Epithelial cell of esophagus (primary cell): ENCODE results near the gene PSMG4.
A peak's percentile ranks its signal among the peaks of the same experiment; 100 is the strongest.

Experiments used
- DNase-seq: peaks from one replicate; pipeline ENCODE4 v3.0.0; 2010; ENCODE audit warnings: low read depth
- H3K4me3 ChIP-seq: 2 replicates; pipeline ENCODE4 v1.5.1; 2011; ENCODE audit warnings: mild to moderate bottlenecking, low read length, control low read depth
- TF ChIP-seq, protein P1 (sequence below): IDR thresholded peaks from 2 replicates; pipeline ENCODE4 v1.5.1; 2011; ENCODE audit warnings: low read depth, mild to moderate bottlenecking, low read length, control low read depth, inconsistent platforms; ENCODE audit not compliant: insufficient read depth; ENCODE audit errors: missing control alignments

Gene PSMG4

DNA sequence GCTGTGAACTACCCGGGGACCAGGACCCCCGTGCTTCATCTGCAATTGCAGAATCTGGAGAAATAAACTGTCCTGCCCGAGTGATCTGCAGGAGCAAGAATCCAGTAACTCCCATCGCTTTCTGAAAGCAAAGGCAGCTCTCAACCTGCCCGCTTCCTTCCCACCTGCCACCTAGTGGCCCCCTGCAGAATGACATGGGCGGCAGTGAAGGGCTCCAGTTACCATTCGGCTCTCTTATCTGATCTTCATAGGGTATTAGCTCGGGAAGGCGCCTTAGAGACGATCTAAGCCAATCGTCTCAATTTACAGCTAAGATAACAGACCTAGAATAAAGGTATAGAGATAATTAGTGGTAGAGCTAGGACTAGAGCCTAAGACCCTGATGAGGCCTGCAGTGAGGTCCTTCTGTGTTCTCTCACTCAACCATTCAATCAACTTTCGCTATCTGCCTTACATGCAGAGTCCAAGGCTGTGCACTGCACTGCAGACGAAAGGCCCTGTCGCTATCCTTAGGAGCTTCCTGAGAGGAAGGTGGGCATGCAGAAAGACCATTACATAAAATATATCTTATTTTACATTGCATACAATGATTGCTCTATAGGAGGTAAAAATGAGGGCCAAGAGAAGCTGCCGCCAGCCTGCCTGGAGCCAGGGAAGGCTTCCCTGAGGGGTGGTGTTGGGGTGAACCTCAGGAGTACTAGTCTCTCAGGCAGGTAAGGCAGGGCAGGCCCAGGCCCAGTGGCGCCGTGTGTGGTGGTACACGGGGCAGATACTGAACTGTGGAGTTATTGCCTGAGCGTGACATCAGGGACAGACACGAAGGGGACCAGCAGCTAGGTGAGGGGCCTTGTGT, 7.1 kb upstream of the PSMG4 start:
- TF ChIP-seq, protein P1, sequence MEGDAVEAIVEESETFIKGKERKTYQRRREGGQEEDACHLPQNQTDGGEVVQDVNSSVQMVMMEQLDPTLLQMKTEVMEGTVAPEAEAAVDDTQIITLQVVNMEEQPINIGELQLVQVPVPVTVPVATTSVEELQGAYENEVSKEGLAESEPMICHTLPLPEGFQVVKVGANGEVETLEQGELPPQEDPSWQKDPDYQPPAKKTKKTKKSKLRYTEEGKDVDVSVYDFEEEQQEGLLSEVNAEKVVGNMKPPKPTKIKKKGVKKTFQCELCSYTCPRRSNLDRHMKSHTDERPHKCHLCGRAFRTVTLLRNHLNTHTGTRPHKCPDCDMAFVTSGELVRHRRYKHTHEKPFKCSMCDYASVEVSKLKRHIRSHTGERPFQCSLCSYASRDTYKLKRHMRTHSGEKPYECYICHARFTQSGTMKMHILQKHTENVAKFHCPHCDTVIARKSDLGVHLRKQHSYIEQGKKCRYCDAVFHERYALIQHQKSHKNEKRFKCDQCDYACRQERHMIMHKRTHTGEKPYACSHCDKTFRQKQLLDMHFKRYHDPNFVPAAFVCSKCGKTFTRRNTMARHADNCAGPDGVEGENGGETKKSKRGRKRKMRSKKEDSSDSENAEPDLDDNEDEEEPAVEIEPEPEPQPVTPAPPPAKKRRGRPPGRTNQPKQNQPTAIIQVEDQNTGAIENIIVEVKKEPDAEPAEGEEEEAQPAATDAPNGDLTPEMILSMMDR: peak; percentile 99
- no peak overlapping the region for H3K4me3 ChIP-seq
- DNase-seq: peak; percentile 80

DNA sequence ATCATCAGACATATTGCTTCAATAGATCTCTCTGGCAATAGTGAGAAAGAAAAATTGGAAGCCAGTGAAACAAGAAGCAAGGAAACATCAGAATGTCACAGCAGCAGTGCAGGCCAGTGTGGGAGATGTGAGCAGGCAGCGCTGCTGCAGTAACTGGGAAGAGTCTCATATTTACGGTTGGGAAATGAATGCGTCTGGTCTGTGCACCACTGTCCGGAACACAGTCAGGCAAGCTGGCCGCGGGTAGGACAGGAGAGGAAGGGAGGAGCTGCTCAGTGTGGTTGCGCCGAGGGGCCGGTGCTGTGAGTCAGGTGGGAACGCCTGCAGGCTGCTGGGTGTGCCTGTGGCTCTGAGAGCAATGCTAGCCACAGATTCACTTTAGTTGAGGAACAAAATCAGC, 6.4 kb upstream of the PSMG4 start:
- TF ChIP-seq, protein P1: no peak
- DNase-seq: peak; percentile 74
- no peak overlapping the region for H3K4me3 ChIP-seq

DNA sequence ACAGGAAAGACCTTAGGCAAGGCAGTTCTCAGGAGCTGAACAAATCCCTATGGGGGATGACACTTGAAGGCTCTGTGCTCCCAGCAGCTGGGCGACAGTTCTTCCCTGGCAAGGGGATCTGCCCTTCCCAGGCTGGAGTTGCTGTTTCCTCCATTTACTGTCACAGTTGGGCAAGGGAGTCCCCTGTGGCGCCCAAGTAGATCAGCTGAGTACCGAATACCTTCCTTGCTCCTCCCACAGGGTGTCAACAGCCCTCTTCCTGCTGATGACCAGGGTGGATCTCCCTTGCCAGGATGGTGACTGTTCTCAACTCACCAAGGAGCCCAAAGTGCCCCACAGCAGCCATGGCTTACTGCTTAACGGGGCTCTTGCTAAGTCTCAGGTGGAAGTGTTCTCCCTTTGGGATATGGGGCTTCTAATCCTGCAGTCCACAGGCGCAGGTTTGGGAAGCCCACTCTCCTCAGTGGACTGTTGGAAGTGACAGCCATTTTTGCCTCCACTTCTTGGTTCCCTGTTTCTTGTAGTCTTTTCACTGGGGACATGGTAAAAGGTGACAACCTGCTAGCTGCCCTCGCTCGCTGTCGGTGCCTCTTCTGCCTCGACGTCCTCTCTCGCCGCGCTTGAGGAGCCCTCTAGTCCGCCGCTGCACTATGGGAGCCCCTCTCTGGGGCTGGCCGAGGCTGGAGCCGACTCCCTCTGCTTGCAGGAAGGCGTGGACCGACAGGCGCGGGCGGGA, 5.7 kb upstream of the PSMG4 start:
- no peak for DNase-seq
- TF ChIP-seq, protein P1: no peak
- no peak overlapping the region for H3K4me3 ChIP-seq

DNA sequence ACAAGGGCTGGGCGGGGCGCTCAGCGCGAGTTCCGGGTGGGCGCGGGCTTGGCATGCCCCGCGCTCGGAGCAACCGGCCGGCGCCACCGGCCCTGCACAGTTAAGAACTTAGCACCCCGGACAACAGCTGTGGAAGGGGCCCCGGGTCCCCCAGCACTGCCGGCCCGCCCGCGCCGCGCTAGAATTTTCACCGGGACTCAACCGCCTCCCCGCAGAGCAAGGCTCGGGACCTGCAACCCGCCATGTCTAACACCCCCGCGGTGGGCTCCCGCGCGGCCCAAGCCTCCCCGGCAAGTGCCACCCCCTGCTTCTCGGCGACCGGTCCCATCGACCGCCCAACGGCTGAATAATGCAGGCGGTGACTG, 5.2 kb upstream of the PSMG4 start:
- H3K4me3 ChIP-seq: no peak overlapping the region
- TF ChIP-seq, protein P1: no peak
- no peak for DNase-seq

DNA sequence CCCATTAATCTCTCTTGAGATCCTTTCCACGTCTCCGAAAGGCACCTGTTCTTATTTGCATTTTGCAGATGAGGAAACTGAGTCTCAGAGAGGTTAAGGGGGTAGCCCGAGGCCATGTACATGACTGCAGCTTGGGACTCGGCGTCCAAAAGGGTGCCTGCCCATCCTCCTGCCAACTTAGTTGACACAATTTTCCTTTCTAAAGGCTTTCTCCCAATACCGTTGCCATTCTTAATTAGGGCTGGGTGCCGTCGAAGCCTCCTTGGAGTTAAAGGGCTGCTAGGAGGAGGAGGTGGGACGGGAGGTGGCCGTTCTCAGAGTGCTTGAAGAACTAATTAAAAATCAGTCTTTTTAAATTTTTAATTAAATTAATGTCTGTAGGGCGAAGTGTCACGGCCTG, 546 bp upstream of the PSMG4 start:
- TF ChIP-seq, protein P1: no peak
- no peak for DNase-seq
- peak overlapping the region; percentile 86 for H3K4me3 ChIP-seq

DNA sequence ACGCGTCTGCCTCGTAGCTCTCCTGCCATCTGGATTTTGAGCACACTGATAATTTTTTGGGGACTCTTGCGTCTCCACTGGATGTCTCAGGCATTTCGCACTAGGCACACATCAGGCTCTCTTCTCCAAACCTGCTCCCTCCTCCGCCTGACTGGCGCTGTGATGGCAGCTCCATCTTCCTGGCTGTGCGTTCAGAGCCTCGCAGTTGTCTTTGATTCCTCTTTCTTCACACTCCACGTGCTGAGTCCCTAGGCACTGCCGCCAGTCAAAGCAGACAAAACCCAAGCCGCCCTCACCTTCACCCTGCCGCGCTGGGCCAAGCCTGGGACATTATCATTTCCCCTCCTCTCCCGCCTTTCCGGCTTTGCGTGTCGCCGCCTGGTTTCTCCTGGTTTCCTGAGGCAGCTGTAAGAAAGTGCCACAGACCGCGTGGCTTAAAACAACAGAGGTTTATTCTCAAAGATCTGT, 778 bp downstream of the PSMG4 start:
- peak overlapping the region; percentile 86 for H3K4me3 ChIP-seq
- peak; percentile 43 for DNase-seq
- TF ChIP-seq, protein P1: peak; percentile 11
